Astrocyte (in vitro differentiated cells and primary cell): Measurements from ENCODE around the gene LINGO4.

ENCODE experiments used
- CTCF ChIP-seq: IDR thresholded peaks from 2 replicates; pipeline ENCODE4 v1.5.1; 2011; ENCODE audit warnings: low read depth, mild to moderate bottlenecking, inconsistent platforms, low read length, moderate library complexity; ENCODE audit not compliant: insufficient read depth
- EZH2 ChIP-seq: IDR thresholded peaks from 2 replicates; pipeline ENCODE4 v1.6.1; 2012; ENCODE audit warnings: mild to moderate bottlenecking, low read length, inconsistent platforms; ENCODE audit not compliant: insufficient read depth

GRCh38 chr1:151787689-151788088 is 17.5 kb downstream of the LINGO4 start:
- TF ChIP-seq EZH2 (no peak), CTCF (no peak)
